Measurements from ENCODE around the gene NIPSNAP2. TPM values are rescaled to one million over a fixed set of nuclear protein-coding genes. Genes with fewer than 3 reads are reported as not detected.

NIPSNAP2 gene
- total and polyA plus RNA-seq, 10 of the 15 experiments (the other 5 are each of a cell fraction or from before 2014, with no cell fraction given), result 24.7 to 88.5 (median 49.9) TPM

- ChIA-PET POLR2A (no interaction called here), CTCF (interaction anchor here (1.7 kb wide), 1 partner anchor 28 kb away, joined by 3 read pairs; no protein-coding TSS in a partner anchor), RAD21 (ENCODE audit: unreplicated experiment) (interaction anchor here (0.7 kb wide), 1 partner anchor 20 kb away, joined by 3 read pairs; no protein-coding TSS in a partner anchor), SMC1A (ENCODE audit: uncharacterized antibody, unreplicated experiment) (no interaction called here)
- 84% methylated on average over 8 of the region's 9 CpGs for WGBS (ENCODE audit: insufficient coverage, insufficient replicate concordance, low lambda C conversion rate, missing lambda C conversion rate)
- Histone ChIP-seq H4K20me1 (ENCODE audit: control insufficient read depth, insufficient read depth) (no peaks in the 10 kb centered on the region), H3K9me3 (replicated peaks; ENCODE audit: control insufficient read depth, insufficient read depth, low read length) (no peaks in the 10 kb centered on the region), H3K27ac (ENCODE audit: control insufficient read depth, insufficient read depth) (no peak overlapping the region), H3K9ac (ENCODE audit: control insufficient read depth, insufficient read depth, low read length) (no peak overlapping the region), H3K4me1 (ENCODE audit: control insufficient read depth, insufficient read depth, low read length) (no peaks in the 10 kb centered on the region), H3K4me2 (ENCODE audit: control insufficient read depth, insufficient read depth) (no peak overlapping the region), H3K79me2 (ENCODE audit: control insufficient read depth, insufficient read depth, low read length) (no peaks in the 10 kb centered on the region; the same call in 1 of the 2 replicates), H2AFZ (ENCODE audit: control insufficient read depth, low read depth, low read length) (no peak overlapping the region), H3K36me3 (ENCODE audit: control insufficient read depth in 2 of 2, insufficient read depth in 2 of 2, low read length in 1 of 2) (peaks cover 0 to 6% of the 10 kb centered on the region in 2 experiments; a peak in 1 of 4 replicates), H3K27me3 (replicated peaks in 1 of 2; ENCODE audit: control insufficient read depth in 2 of 2, insufficient read depth in 2 of 2, low read length in 1 of 2) (no peaks in the 10 kb centered on the region), H3K4me3 (no peak overlapping the region)
- intact Hi-C loops (cut with micrococcal nuclease; ENCODE audit: unreplicated experiment), result no loop called here
- BruUV-seq (replicated peaks), result no TSS peak
- TF ChIP-seq CREM (IDR thresholded peaks at IDR 0.05; ENCODE audit: low read depth) (no peak), NFYA (IDR thresholded peaks at IDR 0.05; ENCODE audit: borderline replicate concordance, low read depth, low read length) (no peak), ZBED1 (IDR thresholded peaks at IDR 0.05; ENCODE audit: borderline replicate concordance) (no peak), JUND (IDR thresholded peaks at IDR 0.05; ENCODE audit: low read depth, low read length) (no peak), NR2F1 (conservative IDR thresholded peaks at IDR 0.05) (no peak), ZNF217 (IDR thresholded peaks at IDR 0.05) (no peak), BACH1 (IDR thresholded peaks at IDR 0.05; ENCODE audit: borderline replicate concordance) (no peak), ATF2 (IDR thresholded peaks at IDR 0.05; ENCODE audit: low read length) (no peak), SMAD5 (IDR thresholded peaks at IDR 0.05; ENCODE audit: low read depth) (no peak), ETV6 (conservative IDR thresholded peaks at IDR 0.05 in 1 of 2, IDR thresholded peaks at IDR 0.05 in 1 of 2; ENCODE audit: borderline replicate concordance in 1 of 2, low read depth in 1 of 2) (no peak), KDM1A (IDR thresholded peaks at IDR 0.05; ENCODE audit: borderline replicate concordance) (no peak)
- no peak for FAIRE-seq
- no peak for DNase-seq (ENCODE audit: low read depth, low spot score)
- ATAC-seq, result no peak
- in situ Hi-C loops (cut with MboI), result no loop called here
Measured at GRCh38 chr7:56028942-56029630, 64.7 kb downstream of the NIPSNAP2 start.
